ENCODE data around the gene PTPMT1. TPM values are rescaled to one million over a fixed set of nuclear protein-coding genes. Genes with fewer than 3 reads are reported as not detected.

The PTPMT1 gene
- total RNA-seq, 6 donors from 2014 or later: 69.1 to 188 (median 89.9) TPM

GRCh38 chr11:47595029-47595428 lies 29.6 kb downstream of the PTPMT1 start:
- no peak overlapping the region for H3K27ac ChIP-seq
- no peaks in the 10 kb centered on the region for H3K36me3 ChIP-seq
- H3K4me3 ChIP-seq: no peak overlapping the region
- 60 to 62% methylated on average over 6 to 7 of the region's 7 CpGs for WGBS, 2 donors
- H3K4me1 ChIP-seq: peaks cover 8 to 13% (median 11%) of the 10 kb centered on the region in 4 donors
- DNase-seq: no peak
- TF ChIP-seq EP300 (IDR thresholded peaks at IDR 0.05): no peak
- no peak for TF ChIP-seq CTCF (IDR thresholded peaks at IDR 0.05)
- no peak for TF ChIP-seq POLR2AphosphoS5 (IDR thresholded peaks at IDR 0.05)
- TF ChIP-seq POLR2A (IDR thresholded peaks at IDR 0.05): no peak
- peaks cover 0 to 24% (median 9%) of the 10 kb centered on the region in 4 donors for H3K27me3 ChIP-seq
- ATAC-seq (ENCODE audit: low FRiP score in 2 of 2): peak in 1 of 2 donors; percentile 16
- H3K9me3 ChIP-seq: no peaks in the 10 kb centered on the region

- H3K27ac ChIP-seq: no peak overlapping the region
- H3K36me3 ChIP-seq: no peaks in the 10 kb centered on the region
- 100% methylated on average over 1 of the region's 1 CpG for WGBS, 2 donors
- ATAC-seq (ENCODE audit: low FRiP score in 2 of 2): no peak
- H3K4me1 ChIP-seq: peaks cover 8 to 11% (median 11%) of the 10 kb centered on the region in 4 donors
- no peak for TF ChIP-seq POLR2A (IDR thresholded peaks at IDR 0.05)
- TF ChIP-seq EP300 (IDR thresholded peaks at IDR 0.05): no peak
- no peak for TF ChIP-seq POLR2AphosphoS5 (IDR thresholded peaks at IDR 0.05)
- no peak for TF ChIP-seq CTCF (IDR thresholded peaks at IDR 0.05)
- no peaks in the 10 kb centered on the region for H3K9me3 ChIP-seq
- DNase-seq: no peak
- H3K4me3 ChIP-seq: no peak overlapping the region
- peaks cover 0 to 21% (median 6%) of the 10 kb centered on the region in 4 donors for H3K27me3 ChIP-seq
Observed at GRCh38 chr11:47595967-47596366, 30.6 kb downstream of the PTPMT1 start.

- ATAC-seq (ENCODE audit: low FRiP score in 2 of 2): no peak
- 70 to 84% methylated on average over 4 of the region's 4 CpGs for WGBS, 2 donors
- H3K4me3 ChIP-seq: no peak overlapping the region
- TF ChIP-seq EP300 (IDR thresholded peaks at IDR 0.05): no peak
- no peak for TF ChIP-seq POLR2AphosphoS5 (IDR thresholded peaks at IDR 0.05)
- no peak for TF ChIP-seq POLR2A (IDR thresholded peaks at IDR 0.05)
- no peak for TF ChIP-seq CTCF (IDR thresholded peaks at IDR 0.05)
- H3K27me3 ChIP-seq: peaks cover 0 to under 1% (median 0%) of the 10 kb centered on the region in 4 donors
- no peaks in the 10 kb centered on the region for H3K4me1 ChIP-seq
- no peaks in the 10 kb centered on the region for H3K36me3 ChIP-seq
- DNase-seq: no peak
- H3K9me3 ChIP-seq: no peaks in the 10 kb centered on the region
- H3K27ac ChIP-seq: no peak overlapping the region
Observed at GRCh38 chr11:47599902-47600301, 34.5 kb downstream of the PTPMT1 start.

GRCh38 chr11:47603295-47603694 lies 37.9 kb downstream of the PTPMT1 start:
- no peak for DNase-seq
- ATAC-seq (ENCODE audit: low FRiP score in 2 of 2): no peak
- Histone ChIP-seq H3K4me1 (no peaks in the 10 kb centered on the region), H3K27me3 (no peaks in the 10 kb centered on the region), H3K4me3 (no peak overlapping the region), H3K9me3 (no peaks in the 10 kb centered on the region), H3K27ac (no peak overlapping the region), H3K36me3 (no peaks in the 10 kb centered on the region)
- WGBS, 2 donors: 89 to 93% methylated on average over 4 of the region's 4 CpGs
- no peak for TF ChIP-seq POLR2A (IDR thresholded peaks at IDR 0.05)
- TF ChIP-seq CTCF (IDR thresholded peaks at IDR 0.05): no peak
- no peak for TF ChIP-seq EP300 (IDR thresholded peaks at IDR 0.05)
- TF ChIP-seq POLR2AphosphoS5 (IDR thresholded peaks at IDR 0.05): no peak

GRCh38 chr11:47605921-47606320 lies 40.5 kb downstream of the PTPMT1 start:
- 71 to 78% methylated on average over 3 of the region's 3 CpGs for WGBS, 2 donors
- H3K27me3 ChIP-seq: no peaks in the 10 kb centered on the region
- no peak for ATAC-seq (ENCODE audit: low FRiP score in 2 of 2)
- TF ChIP-seq EP300 (IDR thresholded peaks at IDR 0.05) (no peak), CTCF (IDR thresholded peaks at IDR 0.05) (no peak), POLR2A (IDR thresholded peaks at IDR 0.05) (no peak), POLR2AphosphoS5 (IDR thresholded peaks at IDR 0.05) (no peak)
- H3K9me3 ChIP-seq: no peaks in the 10 kb centered on the region
- H3K36me3 ChIP-seq: peaks cover 0 to 4% (median 2%) of the 10 kb centered on the region in 4 donors
- no peak overlapping the region for H3K4me3 ChIP-seq
- H3K4me1 ChIP-seq: no peaks in the 10 kb centered on the region
- DNase-seq: no peak
- no peak overlapping the region for H3K27ac ChIP-seq
